Stimulated activated CD8-positive, alpha-beta memory T cell treated with anti-CD3 and anti-CD28 coated beads, Interleukin-15, amount 100 ng/mL, for 24 hours (primary cell): ENCODE results near the gene LIM2.
"Not testable (repeated sequence)": the region's sequence is repeated elsewhere in the genome, so short reads cannot be mapped to it uniquely, and the experiment has no call there.

Experiments used
- DNase-seq: peaks from one replicate; pipeline ENCODE4 v3.0.0-alpha.2; 2020; ENCODE audit warnings: low read depth

Gene LIM2, protein sequence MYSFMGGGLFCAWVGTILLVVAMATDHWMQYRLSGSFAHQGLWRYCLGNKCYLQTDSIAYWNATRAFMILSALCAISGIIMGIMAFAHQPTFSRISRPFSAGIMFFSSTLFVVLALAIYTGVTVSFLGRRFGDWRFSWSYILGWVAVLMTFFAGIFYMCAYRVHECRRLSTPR

GRCh38 chr19:51387924-51388389, at the start of gene LIM2:
Gene LIM2 (minus strand): TSS chr19:51387974. CDS start chr19:51387443, 531 bp downstream.
- no peak for DNase-seq

DNA sequence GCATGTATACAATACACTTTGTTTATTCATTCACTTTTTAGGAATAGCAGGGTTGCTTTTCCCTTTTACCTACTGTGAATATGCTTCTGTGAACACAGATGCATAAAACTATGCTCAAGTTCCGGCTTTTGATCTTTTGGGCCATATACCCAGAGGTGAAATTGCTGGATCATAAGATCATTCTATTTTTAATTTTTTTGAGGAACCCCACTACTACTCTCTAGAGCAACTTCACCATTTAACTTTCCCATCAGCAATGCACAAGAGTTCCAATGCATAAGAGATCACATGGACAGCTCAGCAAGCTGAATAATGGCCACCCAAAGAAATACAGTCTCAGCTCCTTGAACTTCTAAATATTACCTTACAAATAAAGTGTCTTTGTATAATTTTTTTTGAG, 46.7 kb upstream of the LIM2 start:
- DNase-seq, result no peak

DNA sequence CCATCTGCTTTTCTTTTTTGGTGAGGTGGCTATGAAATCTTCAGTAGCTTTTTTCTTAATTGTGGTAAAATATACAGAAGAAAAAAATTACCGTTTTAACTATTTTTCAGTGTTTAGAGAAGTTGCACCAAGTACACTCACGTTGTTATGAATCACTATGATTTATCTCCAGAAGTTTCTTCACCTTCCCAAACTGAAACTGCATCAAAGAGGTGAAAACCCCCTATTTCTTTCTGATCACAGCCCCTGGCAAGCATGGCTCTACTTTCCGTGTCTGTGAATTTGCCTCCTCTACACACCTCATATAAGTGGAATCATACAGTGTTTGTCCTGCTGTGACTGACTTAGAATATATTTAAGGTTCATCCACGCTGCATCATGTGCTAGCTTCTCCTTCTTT, 45.3 kb upstream of the LIM2 start:
- no peak for DNase-seq

DNA sequence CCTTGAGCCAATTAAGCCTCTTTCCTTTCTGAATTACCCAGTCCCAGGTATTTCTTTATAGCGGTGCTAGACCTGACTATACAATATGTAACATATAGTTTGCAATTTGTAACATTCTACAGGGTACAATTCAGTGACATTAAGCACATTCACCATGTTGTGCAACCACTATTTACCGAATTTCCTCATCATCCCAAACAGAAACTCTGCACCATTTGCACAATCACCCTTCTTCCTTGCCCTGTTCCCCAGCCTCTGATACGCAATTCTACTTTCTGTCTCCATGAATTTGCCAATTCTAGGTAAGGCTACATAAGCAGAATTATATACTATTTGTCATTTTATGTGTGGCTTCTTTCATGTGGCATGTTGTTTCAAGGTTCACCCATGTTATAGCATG, 43.4 kb upstream of the LIM2 start:
- DNase-seq, result no peak

DNA sequence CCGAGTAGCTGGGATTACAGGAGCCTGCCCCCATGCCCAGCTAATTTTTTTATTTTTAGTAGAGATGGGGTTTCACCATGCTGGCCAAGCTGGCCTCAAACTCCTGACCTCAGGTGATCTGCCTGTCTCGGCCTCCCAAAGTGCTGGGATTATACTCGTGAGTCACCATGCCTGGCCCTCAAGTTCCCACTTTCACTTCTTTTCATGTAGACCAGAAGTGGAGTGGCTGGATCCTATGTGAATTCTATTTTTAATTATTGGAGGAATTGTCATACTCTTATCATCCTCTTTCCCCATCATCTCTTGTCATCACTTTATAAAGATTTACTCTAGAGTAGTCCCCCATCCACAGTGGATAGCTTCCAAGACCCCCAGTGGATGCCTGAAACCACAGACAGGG, 42.4 kb upstream of the LIM2 start:
- DNase-seq, result no peak

GRCh38 chr19:51427201-51427600, 39.4 kb upstream of the LIM2 start:
- DNase-seq, result no peak

GRCh38 chr19:51422053-51422448, 34.3 kb upstream of the LIM2 start:
- DNase-seq, result peak; percentile 98

GRCh38 chr19:51421229-51422052, 33.7 kb upstream of the LIM2 start:
- no peak for DNase-seq

DNA sequence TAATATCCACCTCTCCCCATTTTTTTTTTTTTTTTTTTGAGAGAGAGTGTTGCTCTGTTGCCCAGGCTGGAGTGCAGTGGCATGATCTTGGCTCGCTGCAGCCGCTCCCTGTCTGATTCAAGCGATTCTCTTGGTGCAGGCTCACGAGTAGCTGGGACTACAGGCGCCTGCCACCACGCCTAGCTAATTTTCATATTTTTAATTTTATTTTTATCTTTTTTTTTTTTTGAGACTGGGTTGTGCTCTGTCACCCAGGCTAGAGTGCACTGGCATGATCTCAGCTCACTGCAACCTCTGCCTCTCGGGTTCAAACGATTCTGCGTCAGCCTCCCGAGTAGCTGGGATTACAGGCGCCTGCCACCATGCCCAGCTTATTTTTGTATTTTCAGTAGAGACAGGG, 32.7 kb upstream of the LIM2 start:
- DNase-seq, result not testable (repeated sequence)

GRCh38 chr19:51418707-51419106, 30.9 kb upstream of the LIM2 start:
- no peak for DNase-seq

DNA sequence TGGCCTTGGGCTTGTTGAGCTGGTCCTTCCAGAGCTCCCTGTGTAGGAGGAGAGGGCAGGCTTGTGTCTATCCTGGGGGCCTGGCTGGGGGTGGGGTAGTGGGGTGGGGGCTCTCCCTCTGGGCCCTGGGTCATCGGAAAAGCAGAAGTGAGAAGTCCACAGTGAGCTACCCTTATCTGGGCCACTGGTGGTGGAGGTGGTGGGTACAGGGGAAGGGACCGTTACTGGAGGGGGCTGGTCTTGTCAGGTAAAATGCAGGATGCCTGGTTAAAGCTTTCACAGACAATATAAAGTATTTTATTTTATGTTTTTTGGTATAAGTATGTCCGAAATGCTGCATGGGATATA, 30.0 kb upstream of the LIM2 start:
- DNase-seq, result no peak

DNA sequence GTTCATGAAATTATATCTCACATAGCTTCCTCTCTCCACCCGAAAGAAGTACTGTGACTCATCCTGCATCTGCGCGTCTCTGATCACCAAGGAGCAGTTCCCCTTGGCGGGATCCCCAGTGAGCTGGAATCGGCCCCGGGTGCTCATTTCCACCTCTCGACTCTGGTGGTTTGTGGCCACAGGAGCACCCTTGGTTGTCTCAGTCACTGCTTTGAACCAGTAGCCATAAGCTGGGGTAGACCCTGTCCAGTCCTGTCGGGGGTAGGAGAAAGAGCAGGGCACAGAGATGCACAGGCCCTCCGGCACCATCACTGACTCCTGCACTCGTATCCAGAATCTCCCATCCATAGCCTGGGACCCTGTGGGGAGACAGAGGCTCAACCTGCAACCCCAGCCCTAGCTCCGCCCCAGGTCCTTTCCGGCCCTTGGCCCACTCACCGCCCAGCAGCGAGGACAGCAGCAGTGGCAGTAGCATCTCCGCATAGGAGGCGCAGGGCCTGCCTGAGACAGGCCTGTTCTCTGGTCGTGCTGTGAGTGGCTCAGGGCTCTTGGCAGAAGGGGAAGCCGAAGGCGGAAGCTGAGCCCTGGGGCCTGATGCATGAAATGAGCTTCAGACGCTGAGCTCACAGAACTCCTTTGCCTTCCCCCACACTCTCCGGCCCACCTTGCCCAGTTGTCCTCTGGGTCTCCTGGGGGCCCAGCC, 29.5 kb upstream of the LIM2 start, which contains the start of gene SIGLEC10:
Gene SIGLEC10, minus strand, starts transcription at position 536 of the 703 bp plus-strand sequence. Its CDS starts 61 bp downstream, at position 475.
- no peak for DNase-seq

DNA sequence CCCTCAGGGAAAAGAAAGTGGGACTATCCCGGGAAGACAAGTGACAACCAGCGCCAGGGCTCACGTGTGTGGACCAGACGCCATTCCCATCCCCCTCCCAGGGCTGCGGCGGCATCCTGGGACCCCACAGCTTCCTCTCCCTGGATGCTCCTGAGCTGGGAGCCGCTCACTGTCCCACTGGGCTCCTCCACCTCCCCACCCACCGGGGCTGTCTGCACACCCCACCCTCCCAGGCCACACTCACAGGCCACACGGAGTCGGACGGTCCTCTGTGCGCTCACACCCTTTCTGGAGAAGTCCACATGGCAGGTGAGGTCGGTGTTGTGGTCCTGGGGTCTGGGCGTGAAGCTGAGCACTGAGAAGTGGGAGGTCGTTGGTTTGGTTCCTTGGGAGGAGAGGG, 28.6 kb upstream of the LIM2 start:
- DNase-seq, result not testable (repeated sequence)

GRCh38 chr19:51415187-51415586, 27.4 kb upstream of the LIM2 start:
- no peak for DNase-seq

- no peak for DNase-seq
Observed at GRCh38 chr19:51410950-51411748, 23.4 kb upstream of the LIM2 start.

DNA sequence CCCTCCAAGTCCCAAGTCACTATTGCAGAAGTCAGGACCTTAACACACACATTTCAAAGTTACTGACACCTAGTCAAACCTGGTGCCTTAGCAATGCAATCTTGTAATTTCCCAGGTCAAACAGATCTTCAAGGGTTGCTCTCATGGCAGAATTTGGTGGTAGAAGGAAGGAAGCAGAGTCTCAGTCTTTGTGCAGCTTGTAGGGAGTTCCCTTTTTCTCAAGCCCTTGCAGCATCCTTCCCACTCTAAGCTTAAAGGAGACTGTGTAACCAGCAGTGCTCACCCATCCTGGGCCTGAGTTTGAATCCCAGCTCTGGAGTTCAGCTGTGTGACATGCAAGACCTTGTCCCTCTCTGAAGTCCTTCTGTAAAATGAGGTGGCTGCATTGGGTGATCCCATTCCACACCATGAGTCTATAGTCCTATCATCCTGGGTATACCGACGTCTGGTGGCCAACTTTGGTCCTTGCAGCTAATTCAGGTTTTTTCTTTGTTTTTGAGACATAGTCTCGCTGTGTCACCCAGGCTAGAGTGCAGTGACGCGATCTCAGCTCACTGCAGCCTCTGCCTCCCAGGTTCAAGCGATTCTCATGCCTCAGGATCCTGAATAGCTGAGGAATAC, 19.8 kb upstream of the LIM2 start:
- no peak for DNase-seq

GRCh38 chr19:51402117-51402516, 14.3 kb upstream of the LIM2 start:
- no peak for DNase-seq

- DNase-seq, result not testable (repeated sequence)
Observed at GRCh38 chr19:51399936-51400335, 12.2 kb upstream of the LIM2 start.

- DNase-seq, result no peak
Observed at GRCh38 chr19:51399231-51399630, 11.5 kb upstream of the LIM2 start.

DNA sequence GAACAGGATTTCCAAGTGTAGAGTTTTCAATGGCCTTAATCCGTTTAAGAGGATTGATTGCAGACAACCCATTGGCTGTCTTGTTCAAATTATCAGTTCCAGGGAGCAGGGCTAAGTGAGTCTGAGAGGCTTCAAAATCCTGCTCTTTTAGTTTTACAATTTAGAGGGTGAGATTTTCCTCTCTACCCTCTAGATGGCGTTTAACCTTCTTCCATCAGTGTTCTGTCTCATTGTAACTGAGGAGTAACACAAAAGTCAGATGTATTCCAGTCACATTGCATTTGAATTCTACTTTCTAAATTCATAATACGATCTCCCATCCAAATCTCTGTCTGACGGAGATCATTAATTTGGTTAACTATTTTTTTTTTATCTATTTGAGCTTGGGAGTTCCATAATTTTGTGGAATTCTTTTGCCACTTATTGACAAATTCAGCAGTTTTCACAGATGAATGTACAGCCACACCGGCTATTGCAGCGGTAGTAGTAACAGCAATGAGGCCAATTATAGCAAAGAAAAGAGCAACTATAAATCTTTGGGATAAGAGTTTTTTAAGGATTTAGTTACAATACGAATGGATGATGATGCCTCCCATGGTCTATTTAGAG, 10.4 kb upstream of the LIM2 start:
- no peak for DNase-seq

DNA sequence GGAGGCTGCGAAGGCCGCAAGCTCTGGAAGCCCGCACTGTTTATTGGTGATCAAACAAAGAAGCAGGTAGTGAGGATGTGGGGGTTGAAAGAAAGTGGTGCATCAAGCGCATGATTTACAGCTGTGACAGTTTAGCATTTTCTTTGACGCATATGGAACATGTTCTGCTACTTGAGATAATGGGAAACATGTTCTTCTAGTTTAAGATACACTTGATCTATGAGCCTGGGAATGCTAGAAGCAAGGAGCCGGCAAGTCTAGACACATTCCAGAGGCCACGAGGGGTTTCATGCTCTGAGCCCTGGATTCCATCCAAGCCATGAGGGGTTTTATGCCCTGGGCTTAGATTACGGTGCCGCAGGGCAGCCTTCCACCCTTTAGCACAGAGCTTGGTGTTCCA, 9.7 kb upstream of the LIM2 start:
- not testable (repeated sequence) for DNase-seq
